ENCODE results near the gene PLSCR5. TPM values are rescaled to one million over a fixed set of nuclear protein-coding genes. Genes with fewer than 3 reads are reported as not detected.

PLSCR5 gene
- total and polyA plus RNA-seq, 2 donors (not counting 3 experiments of a cell fraction or from before 2014, with no cell fraction given), result not detected

DNA sequence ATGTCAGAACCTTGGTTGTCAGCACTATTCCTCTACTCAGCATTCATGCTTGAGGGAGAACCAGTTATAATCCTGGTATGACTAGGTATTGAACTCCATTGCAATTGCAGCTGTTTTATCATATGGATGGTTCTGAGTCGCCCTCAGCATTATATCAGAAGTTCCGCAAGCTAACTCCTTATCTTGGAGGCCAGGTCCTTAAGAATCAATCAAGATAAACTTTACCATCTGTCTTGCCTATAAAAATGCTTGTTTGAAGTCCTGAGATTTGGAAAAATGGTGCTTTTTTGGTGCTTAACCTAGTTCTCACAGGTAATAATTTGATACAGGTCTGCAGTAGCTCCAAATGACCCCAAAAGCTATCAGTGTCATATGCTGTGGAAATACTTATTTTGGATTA, 44.5 kb downstream of the PLSCR5 start:
- no peak for DNase-seq (ENCODE audit: low read depth, low spot score)
- H4K20me1 ChIP-seq (replicated peaks; ENCODE audit: control insufficient read depth, extremely low read depth, insufficient read depth, low read length), result no peaks in the 10 kb centered on the region
- no peaks in the 10 kb centered on the region for H3K9me3 ChIP-seq (replicated peaks; ENCODE audit: control insufficient read depth, insufficient read depth, low read length)
- no peaks in the 10 kb centered on the region for H3K79me2 ChIP-seq (ENCODE audit: control insufficient read depth, insufficient read depth, low read length)
- no peak for FAIRE-seq
- H3K4me3 ChIP-seq (replicated peaks in 1 of 3; ENCODE audit: insufficient read depth in 1 of 3, low read depth in 1 of 3, low read length in 3 of 3), result no peak overlapping the region
- ChIA-PET POLR2A (no interaction called here), CTCF (interaction anchor here (0.7 kb wide), 1 partner anchor 17 kb away, joined by 3 read pairs; no protein-coding TSS in a partner anchor)
- no peak overlapping the region for H3K27ac ChIP-seq (ENCODE audit: insufficient read depth, low read depth, low read length)
- H3K4me1 ChIP-seq (ENCODE audit: control insufficient read depth, extremely low read depth, insufficient read depth, low read length), result no peaks in the 10 kb centered on the region
- no TSS peak for BruUV-seq (replicated peaks)
- no peak overlapping the region for H3K9ac ChIP-seq (replicated peaks; ENCODE audit: extremely low read depth, insufficient read depth, low read length)
- dilution Hi-C loops (cut with MboI; ENCODE audit: extremely low pct_ligation_motif_present, low sequenced_read_pairs) (no loop called here), intact Hi-C loops (cut with micrococcal nuclease) (no loop called here)
- TF ChIP-seq, protein P1, sequence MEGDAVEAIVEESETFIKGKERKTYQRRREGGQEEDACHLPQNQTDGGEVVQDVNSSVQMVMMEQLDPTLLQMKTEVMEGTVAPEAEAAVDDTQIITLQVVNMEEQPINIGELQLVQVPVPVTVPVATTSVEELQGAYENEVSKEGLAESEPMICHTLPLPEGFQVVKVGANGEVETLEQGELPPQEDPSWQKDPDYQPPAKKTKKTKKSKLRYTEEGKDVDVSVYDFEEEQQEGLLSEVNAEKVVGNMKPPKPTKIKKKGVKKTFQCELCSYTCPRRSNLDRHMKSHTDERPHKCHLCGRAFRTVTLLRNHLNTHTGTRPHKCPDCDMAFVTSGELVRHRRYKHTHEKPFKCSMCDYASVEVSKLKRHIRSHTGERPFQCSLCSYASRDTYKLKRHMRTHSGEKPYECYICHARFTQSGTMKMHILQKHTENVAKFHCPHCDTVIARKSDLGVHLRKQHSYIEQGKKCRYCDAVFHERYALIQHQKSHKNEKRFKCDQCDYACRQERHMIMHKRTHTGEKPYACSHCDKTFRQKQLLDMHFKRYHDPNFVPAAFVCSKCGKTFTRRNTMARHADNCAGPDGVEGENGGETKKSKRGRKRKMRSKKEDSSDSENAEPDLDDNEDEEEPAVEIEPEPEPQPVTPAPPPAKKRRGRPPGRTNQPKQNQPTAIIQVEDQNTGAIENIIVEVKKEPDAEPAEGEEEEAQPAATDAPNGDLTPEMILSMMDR (IDR thresholded peaks at IDR 0.05; ENCODE audit: extremely low read depth in 1 of 2, insufficient read depth in 1 of 2, low read depth in 1 of 2, low read length in 2 of 2), result no peak
- no peak for TF ChIP-seq MYC (IDR thresholded peaks at IDR 0.05; ENCODE audit: low read depth, low read length)
- H3K9me1 ChIP-seq (replicated peaks; ENCODE audit: control insufficient read depth, extremely low read depth, insufficient read depth, low read length), result no peaks in the 10 kb centered on the region
- no peaks in the 10 kb centered on the region for H3K36me3 ChIP-seq (ENCODE audit: control insufficient read depth in 2 of 2, extremely low read depth in 1 of 2, insufficient read depth in 2 of 2, low read length in 2 of 2)
- no peak overlapping the region for H3K4me2 ChIP-seq (ENCODE audit: insufficient read depth, low read length)
- no peaks in the 10 kb centered on the region for H3K27me3 ChIP-seq (ENCODE audit: control insufficient read depth in 2 of 2, insufficient read depth in 2 of 2, low read length in 2 of 2)
- H2AFZ ChIP-seq (ENCODE audit: low read depth, low read length), result no peak overlapping the region

DNA sequence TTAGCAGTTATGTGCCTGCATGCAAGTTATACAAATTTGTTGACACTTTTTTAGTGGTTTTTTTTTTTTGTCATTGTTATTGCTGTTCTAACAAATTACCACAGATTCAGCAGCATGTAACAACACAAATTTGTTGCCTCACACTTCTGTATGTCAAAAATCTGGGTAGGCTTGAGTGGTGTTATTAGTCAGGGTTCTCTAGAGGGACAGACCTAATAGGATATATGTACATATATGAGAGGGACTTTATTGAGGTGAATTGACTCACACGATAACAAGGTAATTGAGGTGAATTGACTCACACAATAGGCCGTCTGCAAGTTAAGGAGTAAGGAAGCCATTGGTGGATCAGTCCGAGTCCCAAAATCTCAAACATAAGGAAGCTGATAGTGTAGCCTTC, 45.8 kb downstream of the PLSCR5 start:
- dilution Hi-C loops (cut with MboI; ENCODE audit: extremely low pct_ligation_motif_present, low sequenced_read_pairs), result no loop called here
- no peaks in the 10 kb centered on the region for H3K79me2 ChIP-seq (ENCODE audit: control insufficient read depth, insufficient read depth, low read length)
- H3K9ac ChIP-seq (replicated peaks; ENCODE audit: extremely low read depth, insufficient read depth, low read length), result no peak overlapping the region
- no peak overlapping the region for H3K27ac ChIP-seq (ENCODE audit: insufficient read depth, low read depth, low read length)
- DNase-seq (ENCODE audit: low read depth, low spot score), result no peak
- FAIRE-seq, result no peak
- no peaks in the 10 kb centered on the region for H3K9me3 ChIP-seq (replicated peaks; ENCODE audit: control insufficient read depth, insufficient read depth, low read length)
- ChIA-PET CTCF (no interaction called here), POLR2A (no interaction called here)
- no peaks in the 10 kb centered on the region for H3K9me1 ChIP-seq (replicated peaks; ENCODE audit: control insufficient read depth, extremely low read depth, insufficient read depth, low read length)
- intact Hi-C loops (cut with micrococcal nuclease), result no loop called here
- no peaks in the 10 kb centered on the region for H4K20me1 ChIP-seq (replicated peaks; ENCODE audit: control insufficient read depth, extremely low read depth, insufficient read depth, low read length)
- no TSS peak for BruUV-seq (replicated peaks)
- TF ChIP-seq, protein P1 (IDR thresholded peaks at IDR 0.05; ENCODE audit: extremely low read depth in 1 of 2, insufficient read depth in 1 of 2, low read depth in 1 of 2, low read length in 2 of 2), result no peak
- TF ChIP-seq EZH2 (IDR thresholded peaks at IDR 0.05; ENCODE audit: borderline replicate concordance, low read depth, low read length, severe bottlenecking), result no peak
- no peak for TF ChIP-seq JUN (IDR thresholded peaks at IDR 0.05; ENCODE audit: borderline replicate concordance, insufficient read depth, insufficient read length, low read depth)
- TF ChIP-seq GATA2 (IDR thresholded peaks at IDR 0.05; ENCODE audit: insufficient read depth, insufficient read length, low read depth, low read length), result no peak
- no peak for TF ChIP-seq FOS (IDR thresholded peaks at IDR 0.05; ENCODE audit: borderline replicate concordance, insufficient read depth, low read length)
- no peak for TF ChIP-seq POLR2A (IDR thresholded peaks at IDR 0.05; ENCODE audit: low read depth, low read length)
- no peak for TF ChIP-seq POLR2AphosphoS5 (IDR thresholded peaks at IDR 0.05; ENCODE audit: insufficient read depth, low read depth, low read length)
- TF ChIP-seq, protein P2, sequence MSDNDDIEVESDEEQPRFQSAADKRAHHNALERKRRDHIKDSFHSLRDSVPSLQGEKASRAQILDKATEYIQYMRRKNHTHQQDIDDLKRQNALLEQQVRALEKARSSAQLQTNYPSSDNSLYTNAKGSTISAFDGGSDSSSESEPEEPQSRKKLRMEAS (IDR thresholded peaks at IDR 0.05; ENCODE audit: insufficient read depth, insufficient read length), result no peak
- TF ChIP-seq MYC (IDR thresholded peaks at IDR 0.05; ENCODE audit: low read depth, low read length), result no peak
- H3K4me3 ChIP-seq (replicated peaks in 1 of 3; ENCODE audit: insufficient read depth in 1 of 3, low read depth in 1 of 3, low read length in 3 of 3), result no peak overlapping the region
- no peaks in the 10 kb centered on the region for H3K36me3 ChIP-seq (ENCODE audit: control insufficient read depth in 2 of 2, extremely low read depth in 1 of 2, insufficient read depth in 2 of 2, low read length in 2 of 2)
- no peak overlapping the region for H2AFZ ChIP-seq (ENCODE audit: low read depth, low read length)
- H3K4me2 ChIP-seq (ENCODE audit: insufficient read depth, low read length), result no peak overlapping the region
- no peaks in the 10 kb centered on the region for H3K27me3 ChIP-seq (ENCODE audit: control insufficient read depth in 2 of 2, insufficient read depth in 2 of 2, low read length in 2 of 2)
- no peaks in the 10 kb centered on the region for H3K4me1 ChIP-seq (ENCODE audit: control insufficient read depth, extremely low read depth, insufficient read depth, low read length)

All from endothelial cell of umbilical vein (primary cell).